Breast epithelium (tissue), 3 donors: ENCODE measurements around the gene GJB4.

ENCODE experiments used
- CTCF ChIP-seq, 3 donors: fragments of 450-650 bp; IDR thresholded peaks; one replicate each; pipeline ENCODE4 v1.5.1; 2016 to 2017; ENCODE audit warnings: antibody characterized with exemption in 3 of 3, mild to moderate bottlenecking in 3 of 3, moderate library complexity in 3 of 3
- POLR2A ChIP-seq: fragments of 450-650 bp; IDR thresholded peaks from one replicate; pipeline ENCODE4 v1.6.1; 2016; ENCODE audit warnings: antibody characterized with exemption, mild to moderate bottlenecking, moderate library complexity

GRCh38 chr1:34794001-34794789 is 34.7 kb downstream of the GJB4 start:
- TF ChIP-seq CTCF (IDR thresholded peaks at IDR 0.05) (no peak), POLR2A (no peak)
